ENCODE results near the gene RAP1GAP2.

RAP1GAP2 gene

GRCh38 chr17:2926019-2926650, 129.9 kb downstream of the RAP1GAP2 start:
- no peaks in the 10 kb centered on the region for H3K9me3 ChIP-seq (ENCODE audit: control insufficient read depth in 1 of 2, low read length in 2 of 2)
- H3K4me3 ChIP-seq (ENCODE audit: low read depth in 1 of 2, low read length in 2 of 2), result no peak overlapping the region
- H3K27ac ChIP-seq (ENCODE audit: low read length), result no peak overlapping the region
- no peaks in the 10 kb centered on the region for H3K27me3 ChIP-seq (ENCODE audit: low read depth, low read length)
- H3K4me1 ChIP-seq (ENCODE audit: control insufficient read depth in 1 of 2, insufficient read depth in 2 of 2, low read length in 2 of 2), result no peaks in the 10 kb centered on the region
- no peaks in the 10 kb centered on the region for H3K36me3 ChIP-seq (ENCODE audit: control insufficient read depth in 1 of 2, insufficient read depth in 2 of 2, low read length in 2 of 2)

DNA sequence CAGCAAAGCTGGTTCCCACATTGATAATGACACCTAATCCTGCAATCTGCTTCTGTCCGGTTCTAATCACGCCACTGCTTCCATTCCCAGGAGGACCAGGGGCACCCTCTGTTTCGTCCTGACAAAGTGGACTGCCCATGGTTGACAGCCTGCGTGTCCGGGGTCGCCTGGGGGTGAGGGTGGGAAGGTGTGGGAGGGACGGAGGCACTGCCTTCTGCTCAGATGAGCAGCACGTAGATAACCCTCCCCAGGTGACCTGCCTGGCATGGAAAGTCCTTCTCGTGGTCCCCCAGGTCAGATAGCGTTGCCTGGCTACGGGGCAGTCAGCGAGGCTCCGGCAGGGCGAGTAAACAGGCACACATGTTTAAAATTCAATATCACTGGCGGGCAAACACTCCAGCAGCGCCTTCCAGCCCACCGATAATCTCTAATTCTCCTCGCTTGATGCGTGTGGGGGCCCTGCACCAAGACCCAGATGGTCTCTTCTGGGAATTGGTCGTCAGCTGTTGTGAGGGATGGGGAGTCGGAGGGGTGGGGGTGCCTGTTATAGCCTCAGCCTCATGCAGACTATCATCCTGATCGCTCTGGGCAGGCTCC, 132.2 kb downstream of the RAP1GAP2 start:
- Histone ChIP-seq H3K9me3 (ENCODE audit: control insufficient read depth in 1 of 2, low read length in 2 of 2) (no peaks in the 10 kb centered on the region), H3K27me3 (ENCODE audit: low read depth, low read length) (no peaks in the 10 kb centered on the region), H3K36me3 (ENCODE audit: control insufficient read depth in 1 of 2, insufficient read depth in 2 of 2, low read length in 2 of 2) (no peaks in the 10 kb centered on the region), H3K4me1 (ENCODE audit: control insufficient read depth in 1 of 2, insufficient read depth in 2 of 2, low read length in 2 of 2) (no peaks in the 10 kb centered on the region), H3K27ac (ENCODE audit: low read length) (no peak overlapping the region), H3K4me3 (ENCODE audit: low read depth in 1 of 2, low read length in 2 of 2) (no peak overlapping the region)

- no peak overlapping the region for H3K27ac ChIP-seq (ENCODE audit: low read length)
- no peak overlapping the region for H3K4me3 ChIP-seq (ENCODE audit: low read depth in 1 of 2, low read length in 2 of 2)
- no peaks in the 10 kb centered on the region for H3K36me3 ChIP-seq (ENCODE audit: control insufficient read depth in 1 of 2, insufficient read depth in 2 of 2, low read length in 2 of 2)
- H3K27me3 ChIP-seq (ENCODE audit: low read depth, low read length), result no peaks in the 10 kb centered on the region
- no peaks in the 10 kb centered on the region for H3K4me1 ChIP-seq (ENCODE audit: control insufficient read depth in 1 of 2, insufficient read depth in 2 of 2, low read length in 2 of 2)
- no peaks in the 10 kb centered on the region for H3K9me3 ChIP-seq (ENCODE audit: control insufficient read depth in 1 of 2, low read length in 2 of 2)
Measured at GRCh38 chr17:2929881-2930533, 133.8 kb downstream of the RAP1GAP2 start.

- Histone ChIP-seq H3K27me3 (ENCODE audit: low read depth, low read length) (no peaks in the 10 kb centered on the region), H3K9me3 (ENCODE audit: control insufficient read depth in 1 of 2, low read length in 2 of 2) (no peaks in the 10 kb centered on the region), H3K36me3 (ENCODE audit: control insufficient read depth in 1 of 2, insufficient read depth in 2 of 2, low read length in 2 of 2) (no peaks in the 10 kb centered on the region), H3K4me1 (ENCODE audit: control insufficient read depth in 1 of 2, insufficient read depth in 2 of 2, low read length in 2 of 2) (no peaks in the 10 kb centered on the region), H3K27ac (ENCODE audit: low read length) (no peak overlapping the region), H3K4me3 (ENCODE audit: low read depth in 1 of 2, low read length in 2 of 2) (no peak overlapping the region)
Measured at GRCh38 chr17:2931876-2932275, 135.6 kb downstream of the RAP1GAP2 start.

- no peaks in the 10 kb centered on the region for H3K4me1 ChIP-seq (ENCODE audit: control insufficient read depth in 1 of 2, insufficient read depth in 2 of 2, low read length in 2 of 2)
- no peaks in the 10 kb centered on the region for H3K27me3 ChIP-seq (ENCODE audit: low read depth, low read length)
- no peak overlapping the region for H3K27ac ChIP-seq (ENCODE audit: low read length)
Measured at GRCh38 chr17:2932946-2933345, 136.7 kb downstream of the RAP1GAP2 start.

DNA sequence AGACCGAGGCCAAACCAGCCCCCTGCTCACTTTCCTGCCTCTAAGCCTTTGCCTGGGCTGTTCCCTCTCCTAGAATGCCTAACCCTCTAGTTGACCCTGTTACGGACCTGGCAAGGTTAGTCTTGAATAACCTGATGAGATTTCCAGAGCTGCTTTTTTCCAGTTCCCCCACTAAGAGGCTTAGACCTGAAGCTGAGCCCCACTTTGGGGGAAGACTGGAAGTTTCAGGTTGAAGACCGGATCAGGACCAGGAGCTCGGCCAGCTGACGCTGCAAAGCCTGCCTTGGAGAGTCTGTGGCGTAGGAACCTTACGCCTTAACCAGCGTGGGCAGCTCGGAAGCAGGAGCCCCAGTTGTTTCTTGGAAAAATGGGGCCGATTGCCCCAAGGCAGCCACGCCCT, 137.4 kb downstream of the RAP1GAP2 start:
- Histone ChIP-seq H3K4me3 (ENCODE audit: low read depth in 1 of 2, low read length in 2 of 2) (no peak overlapping the region), H3K27ac (ENCODE audit: low read length) (no peak overlapping the region), H3K4me1 (ENCODE audit: control insufficient read depth in 1 of 2, insufficient read depth in 2 of 2, low read length in 2 of 2) (no peaks in the 10 kb centered on the region), H3K9me3 (ENCODE audit: control insufficient read depth in 1 of 2, low read length in 2 of 2) (no peaks in the 10 kb centered on the region), H3K27me3 (ENCODE audit: low read depth, low read length) (no peaks in the 10 kb centered on the region), H3K36me3 (ENCODE audit: control insufficient read depth in 1 of 2, insufficient read depth in 2 of 2, low read length in 2 of 2) (no peaks in the 10 kb centered on the region)

More at GRCh38 chr17:2932946-2933345, 136.7 kb downstream of the RAP1GAP2 start:
- Histone ChIP-seq H3K4me3 (ENCODE audit: low read depth in 1 of 2, low read length in 2 of 2) (no peak overlapping the region), H3K36me3 (ENCODE audit: control insufficient read depth in 1 of 2, insufficient read depth in 2 of 2, low read length in 2 of 2) (no peaks in the 10 kb centered on the region), H3K9me3 (ENCODE audit: control insufficient read depth in 1 of 2, low read length in 2 of 2) (no peaks in the 10 kb centered on the region)

DNA sequence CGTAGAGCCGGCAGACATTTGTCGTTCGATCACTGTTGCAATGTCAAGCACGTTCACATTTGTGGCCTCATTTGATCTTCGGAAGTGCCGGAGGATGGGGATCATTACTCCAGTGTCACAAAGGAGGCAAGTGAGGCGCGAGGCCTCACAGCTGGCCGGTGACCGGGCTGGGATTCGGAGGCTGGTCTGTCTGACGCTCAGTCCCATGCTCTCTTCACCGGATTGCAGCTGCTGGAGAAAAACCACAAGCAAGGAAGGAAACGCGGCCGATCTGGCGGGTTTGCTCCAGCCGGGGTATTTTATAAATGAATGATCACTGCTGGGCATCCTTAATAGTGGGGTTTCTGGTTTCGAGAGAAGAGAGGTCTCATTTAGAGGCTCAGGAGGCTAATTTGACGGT, 139.4 kb downstream of the RAP1GAP2 start:
- peaks cover 0 to 3% of the 10 kb centered on the region in 2 donors for H3K4me1 ChIP-seq (ENCODE audit: control insufficient read depth in 1 of 2, insufficient read depth in 2 of 2, low read length in 2 of 2)
- no peak overlapping the region for H3K27ac ChIP-seq (ENCODE audit: low read length)
- H3K9me3 ChIP-seq (ENCODE audit: control insufficient read depth in 1 of 2, low read length in 2 of 2), result no peaks in the 10 kb centered on the region
- no peaks in the 10 kb centered on the region for H3K36me3 ChIP-seq (ENCODE audit: control insufficient read depth in 1 of 2, insufficient read depth in 2 of 2, low read length in 2 of 2)
- no peak overlapping the region for H3K4me3 ChIP-seq (ENCODE audit: low read depth in 1 of 2, low read length in 2 of 2)
- no peaks in the 10 kb centered on the region for H3K27me3 ChIP-seq (ENCODE audit: low read depth, low read length)

DNA sequence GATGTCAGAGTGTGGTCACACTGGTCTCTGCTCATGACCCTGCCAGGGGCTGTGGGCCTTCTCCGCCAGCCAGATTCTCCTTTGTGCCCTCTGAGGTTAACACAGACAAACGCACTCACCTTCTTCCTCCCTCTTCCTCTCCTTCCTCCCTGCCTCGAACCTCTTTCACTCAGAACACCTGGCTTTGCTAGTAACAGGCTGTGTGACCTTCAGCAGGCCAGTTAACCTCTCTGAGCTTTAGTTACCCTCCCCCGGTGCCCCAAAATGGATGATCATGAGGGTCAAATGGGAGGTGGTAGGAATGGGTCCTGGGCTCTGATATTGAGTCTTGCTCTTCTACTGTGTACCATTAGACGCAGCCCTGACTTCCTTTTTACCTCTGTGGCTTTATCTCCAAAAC, 140.1 kb downstream of the RAP1GAP2 start:
- Histone ChIP-seq H3K27me3 (ENCODE audit: low read depth, low read length) (no peaks in the 10 kb centered on the region), H3K4me1 (ENCODE audit: control insufficient read depth in 1 of 2, insufficient read depth in 2 of 2, low read length in 2 of 2) (peaks cover 0 to 3% of the 10 kb centered on the region in 2 donors), H3K27ac (ENCODE audit: low read length) (no peak overlapping the region), H3K9me3 (ENCODE audit: control insufficient read depth in 1 of 2, low read length in 2 of 2) (no peaks in the 10 kb centered on the region), H3K36me3 (ENCODE audit: control insufficient read depth in 1 of 2, insufficient read depth in 2 of 2, low read length in 2 of 2) (no peaks in the 10 kb centered on the region), H3K4me3 (ENCODE audit: low read depth in 1 of 2, low read length in 2 of 2) (no peak overlapping the region)

- Histone ChIP-seq H3K4me1 (ENCODE audit: control insufficient read depth in 1 of 2, insufficient read depth in 2 of 2, low read length in 2 of 2) (peaks cover 0 to 3% of the 10 kb centered on the region in 2 donors), H3K9me3 (ENCODE audit: control insufficient read depth in 1 of 2, low read length in 2 of 2) (no peaks in the 10 kb centered on the region), H3K27me3 (ENCODE audit: low read depth, low read length) (no peaks in the 10 kb centered on the region), H3K36me3 (ENCODE audit: control insufficient read depth in 1 of 2, insufficient read depth in 2 of 2, low read length in 2 of 2) (no peaks in the 10 kb centered on the region), H3K27ac (ENCODE audit: low read length) (no peak overlapping the region), H3K4me3 (ENCODE audit: low read depth in 1 of 2, low read length in 2 of 2) (no peak overlapping the region)
Measured at GRCh38 chr17:2936771-2937321, 140.6 kb downstream of the RAP1GAP2 start.

DNA sequence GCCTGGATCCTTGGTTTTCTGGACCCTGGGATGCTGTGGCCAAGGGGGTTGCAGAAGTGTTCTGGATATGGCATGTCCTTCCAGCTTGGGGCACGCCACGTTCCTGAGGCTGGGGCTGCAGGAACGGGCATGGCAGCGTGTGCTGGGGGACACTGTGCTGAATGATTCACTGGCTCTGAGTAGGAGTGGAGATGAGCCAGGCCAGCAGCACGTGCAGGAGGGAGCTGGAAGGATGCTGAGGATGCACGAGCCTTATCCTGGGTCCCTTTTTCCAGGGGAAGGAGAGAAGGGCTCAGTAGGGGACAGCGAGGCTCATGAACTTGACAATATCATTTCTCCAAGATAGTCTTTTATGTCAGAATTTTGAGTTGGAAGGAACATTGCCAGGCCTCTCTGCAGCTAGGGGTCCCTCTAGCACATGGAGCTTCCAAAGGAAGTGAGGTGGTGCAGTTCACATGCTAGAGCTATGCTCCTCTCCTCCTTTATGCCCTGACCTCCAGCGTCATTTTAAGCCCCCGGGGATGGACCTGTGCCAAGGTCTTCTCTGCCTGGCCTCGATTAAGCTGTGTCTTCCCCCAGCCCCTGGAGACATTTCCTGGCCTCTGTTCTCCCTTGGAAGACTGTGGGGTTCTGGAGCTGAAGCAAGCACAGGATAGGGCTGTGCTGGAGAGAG, 141.2 kb downstream of the RAP1GAP2 start:
- Histone ChIP-seq H3K4me1 (ENCODE audit: control insufficient read depth in 1 of 2, insufficient read depth in 2 of 2, low read length in 2 of 2) (peaks cover 0 to 3% of the 10 kb centered on the region in 2 donors), H3K27ac (ENCODE audit: low read length) (no peak overlapping the region), H3K4me3 (ENCODE audit: low read depth in 1 of 2, low read length in 2 of 2) (no peak overlapping the region), H3K36me3 (ENCODE audit: control insufficient read depth in 1 of 2, insufficient read depth in 2 of 2, low read length in 2 of 2) (no peaks in the 10 kb centered on the region), H3K27me3 (ENCODE audit: low read depth, low read length) (no peaks in the 10 kb centered on the region), H3K9me3 (ENCODE audit: control insufficient read depth in 1 of 2, low read length in 2 of 2) (no peaks in the 10 kb centered on the region)

GRCh38 chr17:2939714-2940351, 143.6 kb downstream of the RAP1GAP2 start:
- Histone ChIP-seq H3K36me3 (ENCODE audit: control insufficient read depth in 1 of 2, insufficient read depth in 2 of 2, low read length in 2 of 2) (no peaks in the 10 kb centered on the region), H3K9me3 (ENCODE audit: control insufficient read depth in 1 of 2, low read length in 2 of 2) (no peaks in the 10 kb centered on the region), H3K27ac (ENCODE audit: low read length) (peak overlapping the region; percentile 16), H3K27me3 (ENCODE audit: low read depth, low read length) (no peaks in the 10 kb centered on the region), H3K4me3 (ENCODE audit: low read depth in 1 of 2, low read length in 2 of 2) (peak overlapping the region in 1 of 2 donors; percentile 3), H3K4me1 (ENCODE audit: control insufficient read depth in 1 of 2, insufficient read depth in 2 of 2, low read length in 2 of 2) (peaks cover 0 to 3% of the 10 kb centered on the region in 2 donors)
